Cardiac muscle cell (in vitro differentiated cells and primary cell): Measurements from ENCODE around the gene GSC2. TPM values are rescaled to one million over a fixed set of nuclear protein-coding genes. Genes with fewer than 3 reads are reported as not detected.
A peak's percentile ranks its signal among the peaks of the same experiment; 100 is the strongest.

Experiments
- DNase-seq, 2 donors: peaks; one replicate each; pipeline versions ENCODE4 v3.0.0 to v3.0.0-alpha.2; 2010 to 2017; ENCODE audit warnings: low read depth in 1 of 2, low spot score in 1 of 2
- H3K27ac ChIP-seq: fragments of 200-600 bp; sonication (generic); 2 replicates; pipeline ENCODE4 v1.5.1; 2016
- H3K27me3 ChIP-seq: fragments of 200-600 bp; sonication (generic); 2 replicates; pipeline ENCODE4 v1.6.0; 2016; ENCODE audit warnings: control low read depth
- H3K36me3 ChIP-seq: fragments of 200-600 bp; sonication (generic); 2 replicates; pipeline ENCODE4 v1.5.1; 2016; ENCODE audit warnings: control low read depth
- H3K4me1 ChIP-seq: fragments of 200-600 bp; sonication (generic); 2 replicates; pipeline ENCODE4 v1.8.1; 2017; ENCODE audit warnings: low read depth, mild to moderate bottlenecking, mixed run types
- H3K4me3 ChIP-seq: fragments of 200-600 bp; sonication (generic); 2 replicates; pipeline ENCODE4 v1.5.1; 2016; ENCODE audit warnings: mild to moderate bottlenecking
- H3K9me3 ChIP-seq: fragments of 200-600 bp; sonication (generic); 2 replicates; pipeline ENCODE4 v1.5.1; 2017; ENCODE audit warnings: low read depth, mild to moderate bottlenecking, control low read depth
- CTCF ChIP-seq: IDR thresholded peaks from 2 replicates; pipeline ENCODE4 v1.5.1; 2012; ENCODE audit warnings: low read depth, mild to moderate bottlenecking, low read length
- polyA plus RNA-seq: library from polyadenylated mRNA; unstranded; fragments of >200 nt; fragmentation: Nextera tagmentation; extraction: Ambion mirVana; gene quantifications from 2 replicates; pipeline ENCODE4 v1.2.1, GENCODE V29; 2016
- total RNA-seq: library from RNA; depleted of rRNA; stranded (reverse); fragments of >200 nt; gene quantifications from 2 replicates; pipeline ENCODE4 v1.2.3, GENCODE V29; 2016

The GSC2 gene
- total and polyA plus RNA-seq, 2 experiments from 2014 or later: not detected

GRCh38 chr22:19120829-19121630, 29.1 kb downstream of the GSC2 start:
- Histone ChIP-seq H3K36me3 (no peaks in the 10 kb centered on the region), H3K4me1 (peaks cover 7% of the 10 kb centered on the region), H3K4me3 (peak overlapping the region; percentile 86), H3K27me3 (no peaks in the 10 kb centered on the region), H3K9me3 (no peaks in the 10 kb centered on the region), H3K27ac (peak overlapping the region; percentile 93)
- peak in 1 of 2 donors; percentile 28 for DNase-seq
- TF ChIP-seq CTCF: no peak

- H3K9me3 ChIP-seq: no peaks in the 10 kb centered on the region
- TF ChIP-seq CTCF: no peak
- H3K27me3 ChIP-seq: no peaks in the 10 kb centered on the region
- DNase-seq: no peak
- H3K4me1 ChIP-seq: peaks cover 7% of the 10 kb centered on the region
- no peaks in the 10 kb centered on the region for H3K36me3 ChIP-seq
- no peak overlapping the region for H3K27ac ChIP-seq
- no peak overlapping the region for H3K4me3 ChIP-seq
These were observed 30.1 kb downstream of the GSC2 start for GRCh38 chr22:19119949-19120348.

GRCh38 chr22:19118329-19118880, 31.7 kb downstream of the GSC2 start:
- DNase-seq: no peak
- Histone ChIP-seq H3K27ac (no peak overlapping the region), H3K36me3 (no peaks in the 10 kb centered on the region), H3K9me3 (no peaks in the 10 kb centered on the region), H3K4me3 (no peak overlapping the region), H3K4me1 (peaks cover 7% of the 10 kb centered on the region), H3K27me3 (no peaks in the 10 kb centered on the region)
- TF ChIP-seq CTCF: no peak

DNA sequence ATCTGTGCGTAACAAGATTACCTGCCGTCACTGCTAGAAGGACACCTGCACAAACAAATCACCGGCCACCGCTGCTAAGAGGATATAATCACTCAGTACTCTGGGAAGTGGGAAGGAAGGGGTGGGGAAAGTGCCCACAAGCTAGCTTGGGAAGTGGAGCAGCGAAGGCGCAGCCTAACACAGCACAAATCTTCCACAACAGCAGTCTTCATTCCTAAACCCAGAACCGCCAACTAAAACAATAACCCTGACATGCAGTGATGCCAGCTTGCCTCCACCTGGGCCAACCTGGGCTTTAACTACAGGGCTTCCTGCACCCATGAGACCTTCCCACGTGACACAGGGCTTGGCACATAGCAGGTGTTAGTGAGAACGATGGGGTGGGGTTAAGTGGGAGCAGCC, 33.0 kb downstream of the GSC2 start:
- DNase-seq: no peak
- Histone ChIP-seq H3K27ac (no peak overlapping the region), H3K27me3 (no peaks in the 10 kb centered on the region), H3K9me3 (no peaks in the 10 kb centered on the region), H3K4me3 (no peak overlapping the region), H3K36me3 (no peaks in the 10 kb centered on the region), H3K4me1 (peaks cover 3% of the 10 kb centered on the region)
- no peak for TF ChIP-seq CTCF

GRCh38 chr22:19115628-19116027, 34.5 kb downstream of the GSC2 start:
- no peaks in the 10 kb centered on the region for H3K9me3 ChIP-seq
- no peak overlapping the region for H3K4me3 ChIP-seq
- TF ChIP-seq CTCF: no peak
- H3K27me3 ChIP-seq: no peaks in the 10 kb centered on the region
- DNase-seq: peak in 1 of 2 donors; percentile 25
- peaks cover under 1% of the 10 kb centered on the region for H3K4me1 ChIP-seq
- H3K27ac ChIP-seq: no peak overlapping the region
- H3K36me3 ChIP-seq: no peaks in the 10 kb centered on the region
